GM12878 (cell line): ENCODE data around the gene GLIPR2. TPM values are rescaled to one million over a fixed set of nuclear protein-coding genes. Genes with fewer than 3 reads are reported as not detected.

Experiments
- ATAC-seq: fragments of 200-7000 bp; cut with Tn5 transposase; 3 replicates; pipeline ENCODE4 v1.9.1; 2020; ENCODE audit warnings: mild to moderate bottlenecking, moderate library complexity
- BruUV-seq: library from RNA; stranded (reverse); fragments of 400-500 nt; replicated peaks from 2 replicates; lab custom pipeline; 2021; lab: Mats Ljungman, UMichigan
- CTCF ChIA-PET: fragments of 300-600 bp; sonication (Branson Sonifier 250); formaldehyde crosslinking; extraction: SDS; loops from one replicate; lab custom pipeline; 2021; ENCODE audit warnings: inconsistent platforms; lab: Yijun Ruan, JAX
- POLR2A ChIA-PET: fragments of 350-600 bp; formaldehyde crosslinking; extraction: SDS; loops from one replicate; lab custom pipeline; 2021; ENCODE audit warnings: inconsistent platforms; lab: Charles Lee
- RAD21 ChIA-PET: fragments of 300-600 bp; sonication (Branson Sonifier 250); formaldehyde crosslinking; loops from one replicate; lab custom pipeline; 2023; ENCODE audit warnings: antibody characterized with exemption; ENCODE audit not compliant: unreplicated experiment; lab: Charles Lee
- SMC1A ChIA-PET: fragments of 300-600 bp; sonication (Branson Sonifier 250); formaldehyde crosslinking; loops from one replicate; lab custom pipeline; 2023; ENCODE audit not compliant: unreplicated experiment, uncharacterized antibody; lab: Charles Lee
- DNase-seq: peaks from one replicate; pipeline ENCODE4 v3.0.0-alpha.2; 2011; ENCODE audit warnings: low read depth, low spot score
- FAIRE-seq: peaks from 3 replicates; lab custom pipeline; 2011; peaks lifted over from hg19 to GRCh38; lab: Jason Lieb, UNC
- H2AFZ ChIP-seq: 2 replicates; pipeline ENCODE4 v1.6.0; 2011; ENCODE audit warnings: low read depth, low read length, control low read depth; ENCODE audit not compliant: control insufficient read depth
- H3K27ac ChIP-seq: 2 replicates; pipeline ENCODE4 v1.5.1; 2011; ENCODE audit warnings: control low read depth; ENCODE audit not compliant: control insufficient read depth, insufficient read depth
- H3K27me3 ChIP-seq, 2 experiments: replicated peaks in 1 of 2; 2 replicates each; pipeline versions ENCODE4 v1.6.0 to v1.6.1; 2011; ENCODE audit warnings: low read length in 1 of 2; ENCODE audit not compliant: control insufficient read depth in 2 of 2, insufficient read depth in 2 of 2
- H3K36me3 ChIP-seq, 2 experiments: 2 replicates each; pipeline ENCODE4 v1.5.1; 2011; ENCODE audit warnings: low read length in 1 of 2; ENCODE audit not compliant: control insufficient read depth in 2 of 2, insufficient read depth in 2 of 2
- H3K4me1 ChIP-seq: 2 replicates; pipeline ENCODE4 v1.6.1; 2011; ENCODE audit warnings: mild to moderate bottlenecking, low read length, moderate library complexity, mixed read lengths; ENCODE audit not compliant: control insufficient read depth, insufficient read depth
- H3K4me2 ChIP-seq: 2 replicates; pipeline ENCODE4 v1.6.0; 2011; ENCODE audit warnings: control low read depth; ENCODE audit not compliant: control insufficient read depth, insufficient read depth
- H3K4me3 ChIP-seq: fragments of 200-600 bp; sonication (generic); 2 replicates; pipeline ENCODE4 v1.5.1; 2016
- H3K79me2 ChIP-seq: 2 replicates; pipeline ENCODE4 v1.6.0; 2011; ENCODE audit warnings: low read length; ENCODE audit not compliant: control insufficient read depth, insufficient read depth
- H3K9ac ChIP-seq: 2 replicates; pipeline ENCODE4 v1.8.0; 2011; ENCODE audit warnings: low read length, control low read depth, mixed read lengths; ENCODE audit not compliant: control insufficient read depth, insufficient read depth
- H3K9me3 ChIP-seq: replicated peaks from 3 replicates; pipeline ENCODE4 v1.5.1; 2011; ENCODE audit warnings: mild to moderate bottlenecking, low read length; ENCODE audit not compliant: control insufficient read depth, insufficient read depth
- H4K20me1 ChIP-seq: 2 replicates; pipeline ENCODE4 v1.6.0; 2011; ENCODE audit not compliant: control insufficient read depth, insufficient read depth
- FOXM1 ChIP-seq: IDR thresholded peaks from 2 replicates; pipeline ENCODE4 v1.6.1; 2012; ENCODE audit warnings: low read depth, mild to moderate bottlenecking, inconsistent platforms, low read length, moderate library complexity
- IKZF2 ChIP-seq, 2 experiments: fragments of 450-650 bp; IDR thresholded peaks; 2 replicates each; pipeline ENCODE4 v1.6.1; 2017; ENCODE audit warnings: mild to moderate bottlenecking in 2 of 2, moderate library complexity in 2 of 2
- IRF3 ChIP-seq: fragments of 450-650 bp; IDR thresholded peaks from 2 replicates; pipeline ENCODE4 v1.6.1; 2014; ENCODE audit warnings: mild to moderate bottlenecking
- MEF2A ChIP-seq: IDR thresholded peaks from 2 replicates; pipeline ENCODE4 v1.6.1; 2011; ENCODE audit warnings: low read depth, mild to moderate bottlenecking, low read length, moderate library complexity; ENCODE audit not compliant: insufficient read depth
- MEF2B ChIP-seq: fragments of 450-650 bp; IDR thresholded peaks from 2 replicates; pipeline ENCODE4 v1.6.1; 2018; ENCODE audit warnings: mild to moderate bottlenecking, moderate library complexity; ENCODE audit not compliant: partially characterized antibody, poor library complexity, severe bottlenecking
- PML ChIP-seq: IDR thresholded peaks from 2 replicates; pipeline ENCODE4 v1.6.1; 2012; ENCODE audit warnings: low read length, inconsistent platforms
- PRDM15 ChIP-seq: fragments of 450-650 bp; formaldehyde crosslinking; IDR thresholded peaks from 2 replicates; pipeline ENCODE4 v1.4.0; 2020; ENCODE audit warnings: mild to moderate bottlenecking, moderate library complexity
- RCOR1 ChIP-seq: conservative IDR thresholded peaks from 2 replicates; pipeline ENCODE4 v1.6.1; 2012; ENCODE audit warnings: low read depth, low read length, improper control_type of control experiment
- RUNX3 ChIP-seq: IDR thresholded peaks from 2 replicates; pipeline ENCODE4 v1.6.1; 2012; ENCODE audit warnings: low read length, inconsistent platforms
- TBL1XR1 ChIP-seq: IDR thresholded peaks from 2 replicates; pipeline ENCODE4 v1.6.1; 2012; ENCODE audit warnings: low read depth, low read length, improper control_type of control experiment
- TCF12 ChIP-seq: IDR thresholded peaks from 2 replicates; pipeline ENCODE4 v1.6.1; 2011; ENCODE audit warnings: low read depth, mild to moderate bottlenecking, low read length
- ZNF384 ChIP-seq: IDR thresholded peaks from 2 replicates; pipeline ENCODE4 v1.6.1; 2012; ENCODE audit warnings: low read depth, mild to moderate bottlenecking, low read length, improper control_type of control experiment, borderline replicate concordance
- ZNF622 ChIP-seq: fragments of 450-650 bp; IDR thresholded peaks from 2 replicates; pipeline ENCODE4 v1.6.1; 2017; ENCODE audit warnings: mild to moderate bottlenecking, inconsistent platforms
- ZSCAN29 ChIP-seq: fragments of 450-650 bp; IDR thresholded peaks from 2 replicates; pipeline ENCODE4 v1.6.1; 2017; ENCODE audit warnings: mild to moderate bottlenecking, moderate library complexity
- WGBS: methylation state at CpG from one replicate; pipeline ENCODE4 v1.1.6; 2016; ENCODE audit warnings: low lambda C conversion rate; ENCODE audit not compliant: insufficient replicate concordance, insufficient coverage; ENCODE audit errors: missing lambda C conversion rate; 5-methylcytosine and 5-hydroxymethylcytosine counted together
- in situ Hi-C: fragments of 300-500 bp; cut with MboI; formaldehyde crosslinking; loops from 9 replicates; pipeline ENCODE4 v1.14.3; 2018; ENCODE audit warnings: mixed read lengths
- intact Hi-C: fragments of 100-400 bp; cut with micrococcal nuclease; formaldehyde crosslinking; loops from one replicate; pipeline ENCODE4 v1.14.2; 2022; ENCODE audit not compliant: unreplicated experiment
- polyA plus RNA-seq, 11 experiments: library from polyadenylated mRNA; depleted of rRNA in 4 of 11; unstranded in 6 of 11; stranded (reverse) in 5 of 11; fragments of >200 nt; fragmentation: Nextera tagmentation in 4 of 11; fragmentation: Illumina TruSeq in 1 of 11; extraction: Ambion mirVana in 4 of 11; extraction: Trizol in 1 of 11; gene quantifications; 1 replicate in 1 of 11; 2 replicates in 10 of 11; pipeline versions ENCODE4 v1.2.1 to v1.2.3, GENCODE V29; 2011 to 2016; ENCODE audit warnings: inconsistent platforms in 2 of 11, missing spikeins in 2 of 11, low read depth in 1 of 11
- total RNA-seq, 4 experiments: library from RNA; depleted of rRNA in 3 of 4; stranded (reverse); fragments of >200 nt in 3 of 4; fragmentation: Illumina TruSeq in 1 of 4; extraction: Trizol in 1 of 4; gene quantifications; 2 replicates each; pipeline versions ENCODE4 v1.2.1 to v1.2.3, GENCODE V29; 2013 to 2021

Gene GLIPR2
- total and polyA plus RNA-seq, 10 of the 15 experiments (the other 5 are each of a cell fraction or from before 2014, with no cell fraction given): 0.41 to 3.5 (median 2.2) TPM

GRCh38 chr9:36118706-36119105 lies 17.8 kb upstream of the GLIPR2 start:
- no peak overlapping the region for H3K4me2 ChIP-seq
- in situ Hi-C loops (no loop called here), intact Hi-C loops (no loop called here)
- RAD21 ChIA-PET: interaction anchor here (0.6 kb wide), 1 partner anchor 41 kb away, joined by 3 read pairs; no protein-coding TSS in a partner anchor
- H3K36me3 ChIP-seq: no peaks in the 10 kb centered on the region
- no peak overlapping the region for H2AFZ ChIP-seq
- DNase-seq (no peak), FAIRE-seq (no peak), ATAC-seq (no peak)
- H3K4me1 ChIP-seq: no peaks in the 10 kb centered on the region
- POLR2A ChIA-PET: no interaction called here
- no peak overlapping the region for H3K27ac ChIP-seq
- no peaks in the 10 kb centered on the region for H3K79me2 ChIP-seq
- SMC1A ChIA-PET: interaction anchor here (1.2 kb wide), 1 partner anchor 16 kb away, joined by 3 read pairs; no protein-coding TSS in a partner anchor
- CTCF ChIA-PET: interaction anchor here (12.5 kb wide), 1 partner anchor 17 kb away, joined by 88 read pairs; no protein-coding TSS in a partner anchor
- H3K27me3 ChIP-seq: peaks cover 0 to 2% of the 10 kb centered on the region in 2 experiments; a peak in 2 of 4 replicates
- no peaks in the 10 kb centered on the region for H4K20me1 ChIP-seq
- no peak for TF ChIP-seq RUNX3
- TF ChIP-seq PRDM15 (CRISPR knock-in tag): no peak
- TF ChIP-seq ZNF384: no peak
- no peak for TF ChIP-seq RCOR1
- TF ChIP-seq ZSCAN29: no peak
- no peak for TF ChIP-seq PML
- TF ChIP-seq IKZF2 (IDR thresholded peaks at IDR 0.05): no peak
- TF ChIP-seq ZNF622: no peak
- no peak for TF ChIP-seq TCF12
- no peak for TF ChIP-seq IRF3
- TF ChIP-seq MEF2A: no peak
- no peak for TF ChIP-seq FOXM1
- no peak for TF ChIP-seq MEF2B
- TF ChIP-seq TBL1XR1: no peak
- TF ChIP-seq, all 136 proteins: peak for 0
- BruUV-seq: no TSS peak
- 68% methylated on average over 15 of the region's 15 CpGs for WGBS
- Histone ChIP-seq H3K9me3 (no peaks in the 10 kb centered on the region), H3K9ac (no peak overlapping the region), H3K4me3 (no peak overlapping the region)
